ENCODE data around the gene TXNDC11. TPM values are rescaled to one million over a fixed set of nuclear protein-coding genes. Genes with fewer than 3 reads are reported as not detected.

The TXNDC11 gene
- total RNA-seq, 1 donor from 2014 or later: 8.6 TPM

DNA sequence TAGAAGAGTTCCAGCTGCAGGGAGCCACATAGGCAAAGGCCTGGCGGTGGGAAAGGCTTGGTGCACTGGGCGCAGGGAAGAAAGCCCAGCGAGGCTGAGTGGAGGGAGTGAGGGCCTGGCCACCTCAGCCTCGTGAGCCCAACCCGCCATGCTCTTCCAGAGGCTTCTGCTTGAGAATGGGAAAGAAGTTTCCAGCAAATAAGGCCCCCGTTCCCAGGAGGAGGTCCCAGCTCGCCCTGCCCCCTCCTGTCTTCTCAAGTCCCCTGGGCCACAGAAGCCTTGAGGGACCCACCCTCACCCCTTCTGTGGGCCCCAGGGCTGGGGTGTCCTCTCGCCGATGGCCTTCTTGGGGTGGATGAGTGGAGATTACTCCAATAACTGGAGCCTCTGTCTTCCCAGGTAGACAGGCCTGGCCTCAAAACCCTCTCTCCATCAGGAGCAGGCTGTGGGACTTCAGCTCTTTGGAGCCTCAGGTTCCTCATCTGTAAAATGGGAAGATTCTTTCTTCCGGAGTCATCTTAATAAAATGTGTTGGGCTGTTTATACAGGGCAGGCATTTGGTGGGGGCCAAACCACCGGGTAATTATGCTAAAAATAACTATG, 75.3 kb downstream of the TXNDC11 start:
- no peak for DNase-seq (ENCODE audit: low spot score in 2 of 2)
- no peak for FAIRE-seq

DNA sequence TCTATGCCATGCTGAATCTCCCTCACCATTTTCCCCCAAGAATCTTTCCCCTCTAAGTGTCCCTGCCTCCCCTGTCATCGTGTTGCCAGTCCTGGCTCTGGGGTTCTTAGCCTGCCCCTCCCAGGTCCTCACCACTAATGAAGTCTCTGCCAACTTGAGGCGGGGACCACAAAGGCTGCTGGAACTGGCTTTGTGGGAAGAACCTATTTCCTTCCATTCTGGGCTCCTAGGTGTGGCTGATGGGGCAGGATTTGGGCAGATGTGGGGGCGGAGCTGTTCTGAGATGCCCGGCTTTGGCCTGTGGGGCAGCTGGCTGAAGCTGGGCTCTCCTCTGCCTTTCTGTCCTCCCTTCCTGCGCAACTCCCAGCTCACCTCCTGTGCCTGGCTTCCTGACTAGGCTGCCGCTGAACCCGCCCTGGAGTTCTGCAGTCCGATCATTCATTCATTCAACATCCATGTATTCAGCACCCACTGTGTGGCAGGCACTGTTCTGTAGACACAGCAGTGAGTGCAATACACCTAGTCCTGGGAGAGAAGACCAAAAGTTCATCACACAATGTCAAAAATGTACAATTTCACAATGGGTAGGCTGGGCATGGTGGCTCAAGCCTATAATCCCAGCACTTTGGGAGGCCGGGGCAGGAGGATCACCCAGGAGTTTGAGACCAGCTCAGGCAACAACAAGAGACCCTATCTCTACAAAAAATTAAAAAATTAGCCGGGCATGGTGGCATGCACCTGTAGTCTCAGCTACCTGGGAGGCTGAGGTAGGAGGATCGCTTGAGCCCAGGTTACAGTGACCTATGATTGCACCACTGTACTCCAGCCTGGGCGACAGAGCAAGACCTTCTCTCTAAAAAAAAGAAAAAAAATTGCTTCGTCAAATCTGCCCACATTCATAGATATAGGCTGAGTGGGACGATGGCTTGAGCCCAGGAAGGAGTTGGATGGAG, 76.3 kb downstream of the TXNDC11 start:
- FAIRE-seq: no peak
- DNase-seq (ENCODE audit: low spot score in 2 of 2): no peak

DNA sequence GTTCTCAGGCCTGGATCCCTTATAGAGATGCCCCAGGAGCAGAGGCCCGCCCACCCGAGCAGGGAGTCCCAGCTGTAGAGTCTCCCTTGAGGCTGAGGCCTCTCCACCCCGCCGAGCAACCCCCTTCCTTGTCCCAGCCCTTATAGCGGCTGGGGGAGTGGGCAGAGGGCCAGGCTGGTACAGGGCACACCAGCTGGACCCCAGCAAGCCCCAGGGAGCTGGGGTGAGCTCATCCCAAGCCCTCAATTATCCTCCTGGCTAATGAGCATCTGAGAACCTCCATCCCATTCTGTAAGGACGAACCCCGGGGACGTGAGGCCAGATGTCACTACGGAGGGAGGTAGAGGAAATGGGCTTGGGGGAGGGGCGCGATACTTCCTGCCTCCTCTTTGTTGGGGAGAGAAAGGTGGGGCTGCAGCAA, 77.6 kb downstream of the TXNDC11 start:
- no peak for DNase-seq (ENCODE audit: low spot score in 2 of 2)

DNA sequence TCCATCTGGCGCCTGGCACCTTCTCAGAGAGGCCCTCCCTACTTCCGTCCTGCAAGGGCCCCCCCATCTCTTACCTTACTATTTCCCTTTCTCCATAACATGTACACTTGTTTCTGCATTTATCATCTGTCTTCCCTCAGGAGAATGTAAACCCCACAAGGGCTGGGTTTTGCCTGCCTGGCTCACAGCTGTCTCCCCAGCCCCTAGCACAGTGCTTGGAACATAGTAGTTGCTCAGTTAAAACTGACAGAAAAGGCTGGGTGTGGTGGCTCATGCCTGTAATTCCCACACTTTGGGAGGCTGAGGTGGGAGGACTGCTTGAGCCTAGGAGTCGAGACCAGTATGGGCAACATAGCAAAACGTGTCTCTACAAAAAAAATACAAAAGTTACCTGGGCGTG, 80.1 kb downstream of the TXNDC11 start:
- FAIRE-seq (no peak), DNase-seq (ENCODE audit: low spot score in 2 of 2) (no peak)

More for the DNA sequence above, 77.6 kb downstream of the TXNDC11 start:
- no peak for FAIRE-seq

DNA sequence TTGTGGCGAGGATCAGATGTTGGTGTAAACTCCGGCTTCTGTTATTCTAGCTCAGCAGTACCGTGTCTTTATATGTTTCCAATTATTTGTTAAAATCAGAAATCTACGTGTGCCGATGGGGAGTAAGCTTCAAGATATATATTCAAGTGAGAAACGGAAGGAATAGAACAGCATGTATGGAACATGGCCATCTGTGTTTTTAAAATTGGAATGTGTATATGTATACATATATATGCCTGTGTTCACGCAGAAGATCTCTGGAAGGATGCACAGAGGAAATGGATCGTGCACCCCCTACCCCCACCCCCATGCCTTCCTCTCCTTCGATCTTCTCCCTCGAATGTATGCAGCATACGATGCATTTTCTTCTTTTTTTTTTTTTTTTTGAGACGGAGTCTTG, 82.1 kb downstream of the TXNDC11 start:
- FAIRE-seq (no peak), DNase-seq (ENCODE audit: low spot score in 2 of 2) (no peak)

DNA sequence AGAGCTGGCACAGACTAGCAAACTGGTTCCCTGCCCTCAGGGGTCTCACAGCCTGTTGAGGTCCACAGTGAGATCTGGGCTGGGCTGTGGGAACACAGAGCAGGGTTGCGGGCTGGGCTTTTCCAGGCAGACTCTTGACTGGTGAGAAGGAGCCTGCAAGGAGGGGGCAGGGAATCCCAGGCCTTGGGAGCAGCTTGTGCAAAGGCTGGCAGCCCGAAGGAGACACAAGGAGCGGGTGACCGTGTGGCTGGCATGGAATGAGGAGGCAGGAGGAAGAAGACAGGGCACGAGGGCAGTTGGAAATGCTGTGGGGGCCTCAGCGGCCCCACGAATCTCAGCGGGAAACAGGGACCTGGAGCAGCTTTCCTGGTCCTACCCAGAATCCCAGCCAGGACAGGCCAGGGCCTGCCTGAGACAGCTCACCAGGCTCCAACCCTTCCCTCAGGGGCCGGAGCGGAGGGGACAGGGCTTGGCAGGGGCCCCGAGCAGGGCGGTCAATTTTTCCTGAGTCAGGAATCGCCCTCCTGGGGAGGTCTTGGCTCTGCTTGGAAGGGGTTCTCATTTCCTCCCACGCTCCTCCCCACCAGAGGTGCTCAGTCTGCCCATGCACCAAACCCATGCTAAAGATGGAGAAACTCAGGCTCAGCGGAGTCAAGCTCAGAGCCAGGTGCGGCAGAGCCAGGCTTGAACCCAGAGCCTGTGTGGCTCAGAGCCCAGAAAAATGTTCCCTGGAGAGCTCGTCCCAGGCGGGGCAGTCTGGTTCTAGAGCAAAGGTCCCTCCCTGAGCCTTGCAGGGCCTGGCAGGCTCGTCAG, 83.6 kb downstream of the TXNDC11 start:
- no peak for DNase-seq (ENCODE audit: low spot score in 2 of 2)
- no peak for FAIRE-seq

DNA sequence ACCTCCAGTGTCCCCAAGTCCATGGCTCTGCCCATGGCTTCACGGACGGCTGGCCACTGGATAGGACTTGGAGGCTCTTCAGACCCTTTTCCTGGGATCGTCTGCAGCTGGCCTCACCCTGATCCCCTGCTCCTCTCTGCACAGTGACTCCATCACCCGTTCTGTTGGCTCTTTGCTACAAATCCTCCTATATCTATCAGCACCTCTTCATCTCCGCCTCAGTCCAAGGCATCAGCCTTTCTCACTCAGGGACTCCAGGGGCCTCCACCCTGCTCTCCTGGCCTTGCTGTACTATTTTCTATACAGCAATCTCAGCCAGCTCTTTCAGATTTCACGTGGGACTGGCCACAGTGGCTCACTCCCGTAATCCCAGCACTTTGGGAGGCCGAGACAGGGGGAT, 85.1 kb downstream of the TXNDC11 start:
- no peak for FAIRE-seq
- DNase-seq (ENCODE audit: low spot score in 2 of 2): no peak

DNA sequence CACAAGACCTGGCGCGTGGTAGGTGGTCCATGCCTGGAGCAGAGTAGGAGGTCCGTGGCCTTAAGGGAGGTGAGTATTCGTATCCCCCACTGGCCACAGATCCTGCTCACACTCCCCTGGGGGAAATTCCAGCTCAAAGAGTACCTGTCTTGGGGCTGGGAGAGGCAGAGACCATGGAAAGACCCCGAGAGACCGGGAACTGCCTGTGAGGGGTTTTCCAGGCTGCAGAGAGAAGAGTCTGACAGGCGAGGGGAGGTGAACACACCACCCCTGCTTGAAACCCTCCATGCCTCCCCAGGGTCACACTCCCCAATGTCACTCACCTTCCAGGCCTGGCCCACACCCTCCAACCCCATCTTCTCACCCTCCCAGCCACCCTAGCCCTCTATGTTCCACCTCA, 87.0 kb downstream of the TXNDC11 start:
- no peak for FAIRE-seq
- DNase-seq (ENCODE audit: low spot score in 2 of 2): no peak

DNA sequence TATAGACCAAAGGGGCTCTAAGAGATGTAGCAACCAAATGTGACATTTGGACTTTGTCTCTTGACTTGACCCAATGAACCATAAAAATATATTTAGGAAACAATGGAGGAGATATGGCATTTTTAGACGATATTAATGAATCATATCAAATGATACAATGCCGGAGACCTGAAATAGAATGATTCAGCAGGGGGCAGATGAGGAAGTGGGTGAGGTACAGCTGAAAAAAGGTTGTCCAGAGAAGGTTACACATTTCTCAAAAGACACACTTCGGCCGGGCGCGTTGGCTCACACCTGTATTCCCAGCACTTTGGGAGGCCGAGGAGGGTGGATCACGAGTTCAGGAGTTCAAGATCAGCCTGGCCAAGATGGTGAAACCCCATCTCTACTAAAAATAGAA, 90.9 kb downstream of the TXNDC11 start:
- FAIRE-seq (no peak), DNase-seq (ENCODE audit: low spot score in 2 of 2) (no peak)

- no peak for DNase-seq (ENCODE audit: low spot score in 2 of 2)
- FAIRE-seq: no peak
Observed at GRCh38 chr16:11650641-11651591, 91.7 kb downstream of the TXNDC11 start.

GRCh38 chr16:11649276-11649675, 93.4 kb downstream of the TXNDC11 start:
- DNase-seq (ENCODE audit: low spot score in 2 of 2) (no peak), FAIRE-seq (no peak)

- DNase-seq (ENCODE audit: low spot score in 2 of 2): no peak
- FAIRE-seq: no peak
Observed at GRCh38 chr16:11642765-11643116, 99.9 kb downstream of the TXNDC11 start.

DNA sequence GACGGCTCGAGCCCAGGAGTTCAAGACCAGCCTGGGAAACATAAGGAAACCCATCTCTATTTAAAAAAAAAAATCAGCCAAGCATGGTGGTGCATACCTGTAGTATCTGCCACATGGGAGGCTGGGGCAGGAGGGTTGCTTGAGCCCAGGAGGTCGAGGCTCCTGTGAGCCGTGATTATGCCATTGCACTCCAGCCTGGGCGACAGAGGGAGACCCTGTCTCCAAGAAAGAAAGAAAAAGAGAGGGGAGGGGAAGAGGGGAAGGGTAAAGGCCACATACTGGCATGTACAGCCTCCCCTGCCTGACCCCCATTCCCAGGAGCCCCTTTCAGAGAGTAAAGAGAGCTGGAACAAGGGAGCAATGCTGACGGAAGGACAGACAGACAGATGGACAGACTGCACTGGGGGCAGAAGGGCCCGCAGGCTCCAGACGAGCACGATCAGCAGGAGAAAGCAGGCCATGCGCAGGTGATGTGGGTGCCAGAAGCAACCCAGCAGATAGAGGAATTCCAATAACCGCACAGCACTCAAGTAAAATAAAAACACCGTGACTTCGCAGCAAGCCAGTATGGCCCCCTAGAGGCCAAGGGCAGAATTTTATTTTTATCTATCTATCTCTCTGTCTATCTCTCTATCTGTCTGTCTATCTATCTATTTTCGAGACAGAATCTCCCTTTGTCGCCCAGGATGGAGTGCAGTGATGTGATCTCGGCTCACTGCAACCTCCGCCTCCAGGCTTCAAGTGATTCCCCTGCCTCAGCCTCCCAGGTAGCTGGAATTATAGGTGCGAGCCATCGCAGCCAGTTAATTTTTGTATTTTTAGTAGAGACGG, 101.5 kb downstream of the TXNDC11 start:
- FAIRE-seq (no peak), DNase-seq (ENCODE audit: low spot score in 2 of 2) (peak; percentile 54)

DNA sequence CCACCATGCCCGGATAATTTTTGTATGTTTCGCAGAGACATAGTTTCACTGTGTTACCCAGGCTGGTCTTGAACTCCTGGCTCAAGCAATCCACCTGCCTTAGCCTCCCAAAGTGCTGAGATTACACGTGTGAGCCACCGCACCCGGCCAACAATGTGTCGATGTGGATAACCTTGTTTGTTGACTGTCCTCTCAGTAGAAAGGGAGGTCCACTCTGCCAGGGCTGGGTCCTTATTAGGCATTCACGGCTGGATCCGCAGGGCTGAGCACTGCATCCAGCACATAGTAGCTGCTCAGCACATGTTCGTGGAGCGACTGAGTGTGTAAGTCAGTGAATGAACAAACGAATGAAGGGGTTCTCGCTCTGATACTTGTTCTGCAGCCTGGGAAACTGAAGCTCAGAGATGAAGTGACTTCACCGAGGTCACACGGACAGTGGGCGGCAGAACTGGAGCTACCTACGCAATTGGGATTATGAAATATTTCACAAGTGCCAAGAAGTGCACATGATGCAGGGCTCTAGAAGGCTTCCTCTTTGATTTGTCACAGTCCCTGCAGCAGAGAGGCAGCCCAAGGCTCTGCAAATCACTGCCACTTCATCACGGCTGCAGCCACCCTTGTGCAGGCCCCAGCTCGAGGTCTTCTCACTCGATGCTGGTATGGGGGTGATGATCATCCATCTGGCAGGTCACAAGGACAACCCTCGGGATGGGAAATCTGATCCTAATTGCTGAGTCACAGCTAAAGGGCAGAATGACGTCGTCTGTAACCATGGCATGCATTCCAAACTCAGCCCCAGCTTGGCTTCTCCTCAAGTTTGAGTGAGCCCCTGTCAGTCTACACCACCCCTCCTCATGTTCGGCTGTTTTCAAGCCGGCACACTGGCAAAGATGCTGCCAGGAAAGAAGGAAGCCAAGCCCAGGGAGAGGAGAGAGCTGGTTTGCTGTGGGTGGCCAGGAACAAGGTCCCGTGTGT, 102.4 kb downstream of the TXNDC11 start:
- FAIRE-seq (no peak), DNase-seq (ENCODE audit: low spot score in 2 of 2) (peak in 1 of 2 donors; percentile 58)

- no peak for FAIRE-seq
- no peak for DNase-seq (ENCODE audit: low spot score in 2 of 2)
Observed at GRCh38 chr16:11639008-11639562, 103.6 kb downstream of the TXNDC11 start.

- DNase-seq (ENCODE audit: low spot score in 2 of 2) (no peak), FAIRE-seq (no peak)
Observed at GRCh38 chr16:11638140-11638539, 104.5 kb downstream of the TXNDC11 start.

- no peak for DNase-seq (ENCODE audit: low spot score in 2 of 2)
- FAIRE-seq: no peak
Observed at GRCh38 chr16:11637320-11637719, 105.3 kb downstream of the TXNDC11 start.

All from frontal cortex (tissue), 4 donors.